K562 (cell line): ENCODE results near the gene DHDDS. TPM values are rescaled to one million over a fixed set of nuclear protein-coding genes. Genes with fewer than 3 reads are reported as not detected.

Experiments used
- ASH1L ChIP-seq: fragments of 450-650 bp; IDR thresholded peaks from 2 replicates; pipeline ENCODE4 v1.6.1; 2018; ENCODE audit warnings: borderline replicate concordance, mild to moderate bottlenecking, low read depth; ENCODE audit not compliant: partially characterized antibody
- BHLHE40 ChIP-seq: IDR thresholded peaks from 2 replicates; pipeline ENCODE4 v1.6.1; 2011; ENCODE audit warnings: low read length, improper control_type of control experiment
- CBFA2T2 ChIP-seq: fragments of 450-650 bp; conservative IDR thresholded peaks from 2 replicates; pipeline ENCODE4 v1.6.1; 2017; ENCODE audit warnings: mild to moderate bottlenecking
- COPS2 ChIP-seq: fragments of 450-650 bp; conservative IDR thresholded peaks from 2 replicates; pipeline ENCODE4 v1.6.1; 2016; ENCODE audit warnings: mild to moderate bottlenecking, moderate library complexity
- GTF2E2 ChIP-seq: fragments of 200-800 bp; sonication (Bioruptor generic); IDR thresholded peaks from 2 replicates; pipeline ENCODE4 v1.6.1; 2016; ENCODE audit warnings: missing genetic modification characterization, missing compliant biosample characterization
- HMGN3 ChIP-seq: IDR thresholded peaks from 2 replicates; pipeline ENCODE4 v1.6.1; 2011; ENCODE audit warnings: borderline replicate concordance, low read depth, mild to moderate bottlenecking, mixed read lengths, low read length; ENCODE audit not compliant: insufficient read length; ENCODE audit errors: extremely low read depth
- KDM5B ChIP-seq: fragments of 200-600 bp; sonication (generic); IDR thresholded peaks from 2 replicates; pipeline ENCODE4 v1.6.1; 2012; ENCODE audit warnings: low read depth, mild to moderate bottlenecking, moderate library complexity, low read length, control low read depth, inconsistent platforms; ENCODE audit not compliant: insufficient replicate concordance
- MYC ChIP-seq, 2 experiments: fragments of 250-450 bp in 1 of 2; sonication (Bioruptor Pico) in 1 of 2; IDR thresholded peaks; 2 replicates each; pipeline versions ENCODE4 v1.5.1 to v1.6.1; 2012 to 2021; ENCODE audit warnings: low read depth in 2 of 2, borderline replicate concordance in 1 of 2, improper control_type of control experiment in 1 of 2, low read length in 1 of 2, mild to moderate bottlenecking in 1 of 2, moderate library complexity in 1 of 2
- NFYB ChIP-seq: IDR thresholded peaks from 2 replicates; pipeline ENCODE4 v1.6.1; 2011; ENCODE audit warnings: mild to moderate bottlenecking, moderate library complexity; ENCODE audit not compliant: insufficient read length; ENCODE audit errors: extremely low read depth
- PRPF4 ChIP-seq: fragments of 200-400 bp; formaldehyde crosslinking; IDR thresholded peaks from one replicate; pipeline ENCODE4 v1.6.1; 2017; ENCODE audit warnings: low read length, low read depth, mild to moderate bottlenecking; ENCODE audit not compliant: insufficient read depth, poor library complexity, severe bottlenecking
- TAF1 ChIP-seq: IDR thresholded peaks from 2 replicates; pipeline ENCODE4 v1.6.1; 2011; ENCODE audit warnings: mild to moderate bottlenecking, low read length, moderate library complexity; ENCODE audit not compliant: insufficient read depth, control insufficient read depth, severe bottlenecking; ENCODE audit errors: extremely low read depth
- TARDBP ChIP-seq: fragments of 450-650 bp; IDR thresholded peaks from 2 replicates; pipeline ENCODE4 v1.6.1; 2016
- ZNF431 ChIP-seq: sonication (generic); formaldehyde crosslinking; IDR thresholded peaks from 2 replicates; pipeline ENCODE4 v1.8.0; 2022; ENCODE audit warnings: mild to moderate bottlenecking, missing genetic modification reagents
- ZNF586 ChIP-seq: fragments of 450-650 bp; formaldehyde crosslinking; conservative IDR thresholded peaks from 2 replicates; pipeline ENCODE4 v1.4.0; 2020; ENCODE audit warnings: mild to moderate bottlenecking, moderate library complexity
- polyA plus RNA-seq, 8 experiments: library from polyadenylated mRNA; depleted of rRNA in 4 of 8; stranded (reverse) in 5 of 8; unstranded in 3 of 8; fragments of >200 nt; fragmentation: Nextera tagmentation in 2 of 8; fragmentation: Illumina TruSeq in 1 of 8; extraction: Ambion mirVana in 2 of 8; extraction: Trizol in 1 of 8; gene quantifications; 2 replicates each; pipeline versions ENCODE4 v1.2.1 to v1.2.3, GENCODE V29; 2011 to 2014; ENCODE audit warnings: inconsistent platforms in 1 of 8, missing spikeins in 1 of 8
- total RNA-seq, 7 experiments: library from RNA; depleted of rRNA in 6 of 7; stranded (reverse); fragments of >200 nt in 6 of 7; fragmentation: Illumina TruSeq in 2 of 7; extraction: Trizol in 2 of 7; gene quantifications; 2 replicates each; pipeline versions ENCODE4 v1.2.1 to v1.2.3, GENCODE V29; 2011 to 2021; ENCODE audit warnings: low replicate concordance in 1 of 7
- TF ChIP-seq, protein P1 (sequence below): fragments of 150-350 bp; conservative IDR thresholded peaks from 2 replicates; pipeline ENCODE4 v1.6.1; 2014; ENCODE audit warnings: low read length
- TF ChIP-seq, protein P2 (sequence below): fragments of 450-650 bp; conservative IDR thresholded peaks from 2 replicates; pipeline ENCODE4 v1.6.1; 2016; ENCODE audit warnings: missing genetic modification characterization, low read depth, mild to moderate bottlenecking, control low read depth, missing compliant biosample characterization
- TF ChIP-seq, protein P3 (sequence below): fragments of 200-800 bp; sonication (Bioruptor generic); IDR thresholded peaks from 2 replicates; pipeline ENCODE4 v1.6.1; 2017; ENCODE audit warnings: missing genetic modification characterization, missing compliant biosample characterization
- TF ChIP-seq, protein P4 (sequence below): fragments of 450-650 bp; IDR thresholded peaks from 2 replicates; pipeline ENCODE4 v1.6.1; 2016; ENCODE audit warnings: mild to moderate bottlenecking

DHDDS gene
- total and polyA plus RNA-seq, 9 of the 15 experiments (the other 6 are each of a cell fraction or from before 2014, with no cell fraction given) = 33.3 to 55.0 (median 44.3) TPM

DNA sequence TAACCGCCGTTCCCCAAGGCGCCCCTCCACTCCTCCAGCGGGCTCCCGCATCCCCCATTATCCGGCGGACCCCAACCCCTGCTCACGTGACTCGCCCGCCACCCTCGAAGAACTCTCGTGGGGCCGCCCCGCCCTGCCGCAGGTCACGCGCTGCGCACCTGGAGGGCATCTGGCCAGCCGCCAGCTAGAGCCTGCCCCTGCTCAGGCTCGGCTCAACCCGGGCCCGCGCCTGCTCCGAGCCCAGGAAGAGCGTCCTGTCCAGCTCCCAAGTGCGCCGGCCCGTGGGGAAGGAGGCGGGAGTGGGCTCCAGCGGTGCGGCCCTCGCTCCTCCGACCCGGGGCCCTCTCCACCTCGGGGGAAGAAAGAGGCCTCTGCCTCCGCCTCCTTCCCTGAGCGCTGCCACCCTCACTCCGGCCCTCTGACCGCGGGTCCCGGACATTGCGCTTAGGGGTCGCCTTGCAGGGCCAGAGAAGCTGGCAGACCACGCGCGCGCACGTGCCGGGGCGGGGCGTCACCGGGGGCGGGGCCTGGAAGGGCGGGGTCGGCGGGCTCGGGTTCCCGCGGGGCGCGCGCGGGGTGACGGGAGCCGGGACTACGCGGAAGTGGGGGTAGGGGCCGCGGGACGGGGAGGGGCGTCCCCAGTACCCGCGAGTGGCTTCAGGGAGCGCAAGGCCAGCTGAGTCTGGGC lies 68.5 kb downstream of the DHDDS start (continued):
- TF ChIP-seq, protein P1, sequence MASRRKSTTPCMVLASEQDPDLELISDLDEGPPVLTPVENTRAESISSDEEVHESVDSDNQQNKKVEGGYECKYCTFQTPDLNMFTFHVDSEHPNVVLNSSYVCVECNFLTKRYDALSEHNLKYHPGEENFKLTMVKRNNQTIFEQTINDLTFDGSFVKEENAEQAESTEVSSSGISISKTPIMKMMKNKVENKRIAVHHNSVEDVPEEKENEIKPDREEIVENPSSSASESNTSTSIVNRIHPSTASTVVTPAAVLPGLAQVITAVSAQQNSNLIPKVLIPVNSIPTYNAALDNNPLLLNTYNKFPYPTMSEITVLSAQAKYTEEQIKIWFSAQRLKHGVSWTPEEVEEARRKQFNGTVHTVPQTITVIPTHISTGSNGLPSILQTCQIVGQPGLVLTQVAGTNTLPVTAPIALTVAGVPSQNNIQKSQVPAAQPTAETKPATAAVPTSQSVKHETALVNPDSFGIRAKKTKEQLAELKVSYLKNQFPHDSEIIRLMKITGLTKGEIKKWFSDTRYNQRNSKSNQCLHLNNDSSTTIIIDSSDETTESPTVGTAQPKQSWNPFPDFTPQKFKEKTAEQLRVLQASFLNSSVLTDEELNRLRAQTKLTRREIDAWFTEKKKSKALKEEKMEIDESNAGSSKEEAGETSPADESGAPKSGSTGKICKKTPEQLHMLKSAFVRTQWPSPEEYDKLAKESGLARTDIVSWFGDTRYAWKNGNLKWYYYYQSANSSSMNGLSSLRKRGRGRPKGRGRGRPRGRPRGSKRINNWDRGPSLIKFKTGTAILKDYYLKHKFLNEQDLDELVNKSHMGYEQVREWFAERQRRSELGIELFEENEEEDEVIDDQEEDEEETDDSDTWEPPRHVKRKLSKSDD = no peak
- TF ChIP-seq CBFA2T2 = peak; percentile 59
- peak; percentile 76 for TF ChIP-seq TAF1
- no peak for TF ChIP-seq ASH1L
- TF ChIP-seq PRPF4 = peak; percentile 28
- TF ChIP-seq, protein P2, sequence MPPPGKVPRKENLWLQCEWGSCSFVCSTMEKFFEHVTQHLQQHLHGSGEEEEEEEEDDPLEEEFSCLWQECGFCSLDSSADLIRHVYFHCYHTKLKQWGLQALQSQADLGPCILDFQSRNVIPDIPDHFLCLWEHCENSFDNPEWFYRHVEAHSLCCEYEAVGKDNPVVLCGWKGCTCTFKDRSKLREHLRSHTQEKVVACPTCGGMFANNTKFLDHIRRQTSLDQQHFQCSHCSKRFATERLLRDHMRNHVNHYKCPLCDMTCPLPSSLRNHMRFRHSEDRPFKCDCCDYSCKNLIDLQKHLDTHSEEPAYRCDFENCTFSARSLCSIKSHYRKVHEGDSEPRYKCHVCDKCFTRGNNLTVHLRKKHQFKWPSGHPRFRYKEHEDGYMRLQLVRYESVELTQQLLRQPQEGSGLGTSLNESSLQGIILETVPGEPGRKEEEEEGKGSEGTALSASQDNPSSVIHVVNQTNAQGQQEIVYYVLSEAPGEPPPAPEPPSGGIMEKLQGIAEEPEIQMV (tag) = no peak
- TF ChIP-seq, protein P3, sequence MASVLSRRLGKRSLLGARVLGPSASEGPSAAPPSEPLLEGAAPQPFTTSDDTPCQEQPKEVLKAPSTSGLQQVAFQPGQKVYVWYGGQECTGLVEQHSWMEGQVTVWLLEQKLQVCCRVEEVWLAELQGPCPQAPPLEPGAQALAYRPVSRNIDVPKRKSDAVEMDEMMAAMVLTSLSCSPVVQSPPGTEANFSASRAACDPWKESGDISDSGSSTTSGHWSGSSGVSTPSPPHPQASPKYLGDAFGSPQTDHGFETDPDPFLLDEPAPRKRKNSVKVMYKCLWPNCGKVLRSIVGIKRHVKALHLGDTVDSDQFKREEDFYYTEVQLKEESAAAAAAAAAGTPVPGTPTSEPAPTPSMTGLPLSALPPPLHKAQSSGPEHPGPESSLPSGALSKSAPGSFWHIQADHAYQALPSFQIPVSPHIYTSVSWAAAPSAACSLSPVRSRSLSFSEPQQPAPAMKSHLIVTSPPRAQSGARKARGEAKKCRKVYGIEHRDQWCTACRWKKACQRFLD = peak; percentile 66; the same call in 1 of the 2 replicates
- no peak for TF ChIP-seq HMGN3
- no peak; the same call in 1 of the 2 replicates for TF ChIP-seq TARDBP
- no peak for TF ChIP-seq NFYB
- peak; percentile 97 for TF ChIP-seq MYC (IDR thresholded peaks at IDR 0.05; ENCODE audit: low read depth, low read length)
- peak; percentile 88; the same call in 1 of the 2 replicates for TF ChIP-seq MYC (CRISPR knock-in tag; IDR thresholded peaks at IDR 0.05; ENCODE audit: borderline replicate concordance, low read depth)
- TF ChIP-seq GTF2E2 = peak; percentile 93
- peak; percentile 17 for TF ChIP-seq KDM5B
- TF ChIP-seq, protein P4, sequence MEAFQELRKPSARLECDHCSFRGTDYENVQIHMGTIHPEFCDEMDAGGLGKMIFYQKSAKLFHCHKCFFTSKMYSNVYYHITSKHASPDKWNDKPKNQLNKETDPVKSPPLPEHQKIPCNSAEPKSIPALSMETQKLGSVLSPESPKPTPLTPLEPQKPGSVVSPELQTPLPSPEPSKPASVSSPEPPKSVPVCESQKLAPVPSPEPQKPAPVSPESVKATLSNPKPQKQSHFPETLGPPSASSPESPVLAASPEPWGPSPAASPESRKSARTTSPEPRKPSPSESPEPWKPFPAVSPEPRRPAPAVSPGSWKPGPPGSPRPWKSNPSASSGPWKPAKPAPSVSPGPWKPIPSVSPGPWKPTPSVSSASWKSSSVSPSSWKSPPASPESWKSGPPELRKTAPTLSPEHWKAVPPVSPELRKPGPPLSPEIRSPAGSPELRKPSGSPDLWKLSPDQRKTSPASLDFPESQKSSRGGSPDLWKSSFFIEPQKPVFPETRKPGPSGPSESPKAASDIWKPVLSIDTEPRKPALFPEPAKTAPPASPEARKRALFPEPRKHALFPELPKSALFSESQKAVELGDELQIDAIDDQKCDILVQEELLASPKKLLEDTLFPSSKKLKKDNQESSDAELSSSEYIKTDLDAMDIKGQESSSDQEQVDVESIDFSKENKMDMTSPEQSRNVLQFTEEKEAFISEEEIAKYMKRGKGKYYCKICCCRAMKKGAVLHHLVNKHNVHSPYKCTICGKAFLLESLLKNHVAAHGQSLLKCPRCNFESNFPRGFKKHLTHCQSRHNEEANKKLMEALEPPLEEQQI = no peak
- TF ChIP-seq ZNF431 (CRISPR knock-in tag) = peak; percentile 90
- no peak for TF ChIP-seq COPS2
- TF ChIP-seq BHLHE40 = peak; percentile 95
- TF ChIP-seq ZNF586 (CRISPR knock-in tag) = no peak
